Endothelial cell of umbilical vein (primary cell): ENCODE results near the gene CTDP1. TPM values are rescaled to one million over a fixed set of nuclear protein-coding genes. Genes with fewer than 3 reads are reported as not detected.

Experiments
- BruUV-seq: library from RNA; stranded (reverse); fragments of 400-500 nt; replicated peaks from 2 replicates; lab custom pipeline; 2021; lab: Mats Ljungman, UMichigan
- CTCF ChIA-PET: fragments of 300-600, 350-600 bp; sonication (Branson Sonifier 250); formaldehyde crosslinking; loops from one replicate; lab custom pipeline; 2021; ENCODE audit warnings: antibody characterized with exemption, inconsistent platforms; lab: Charles Lee
- POLR2A ChIA-PET: fragments of 300-600, 350-600 bp; sonication (Branson Sonifier 250); formaldehyde crosslinking; loops from one replicate; lab custom pipeline; 2021; ENCODE audit warnings: antibody characterized with exemption, inconsistent platforms; lab: Charles Lee
- DNase-seq: peaks from one replicate; pipeline ENCODE4 v3.0.0-alpha.2; 2011; ENCODE audit warnings: low read depth, low spot score
- FAIRE-seq: peaks from 2 replicates; lab custom pipeline; 2011; peaks lifted over from hg19 to GRCh38; lab: Jason Lieb, UNC
- H2AFZ ChIP-seq: 2 replicates; pipeline ENCODE4 v1.6.0; 2012; ENCODE audit warnings: low read depth, low read length, control low read depth, inconsistent platforms
- H3K27ac ChIP-seq: 2 replicates; pipeline ENCODE4 v1.5.1; 2011; ENCODE audit warnings: low read depth, mild to moderate bottlenecking, control low read depth, low read length, moderate library complexity; ENCODE audit not compliant: insufficient read depth
- H3K27me3 ChIP-seq, 2 experiments: 2 replicates each; pipeline versions ENCODE4 v1.6.0 to v1.6.1; 2011; ENCODE audit warnings: low read length in 2 of 2, mixed read lengths in 1 of 2; ENCODE audit not compliant: control insufficient read depth in 2 of 2, insufficient read depth in 2 of 2
- H3K36me3 ChIP-seq, 2 experiments: 2 replicates in 1 of 2; 3 replicates in 1 of 2; pipeline ENCODE4 v1.5.1; 2011; ENCODE audit warnings: low read length in 2 of 2, mild to moderate bottlenecking in 1 of 2, moderate library complexity in 1 of 2; ENCODE audit not compliant: control insufficient read depth in 2 of 2, insufficient read depth in 2 of 2; ENCODE audit errors: extremely low read depth in 1 of 2
- H3K4me1 ChIP-seq: 3 replicates; pipeline ENCODE4 v1.5.1; 2011; ENCODE audit warnings: mild to moderate bottlenecking, low read length; ENCODE audit not compliant: control insufficient read depth, insufficient read depth; ENCODE audit errors: extremely low read depth
- H3K4me2 ChIP-seq: 2 replicates; pipeline ENCODE4 v1.6.1; 2011; ENCODE audit warnings: low read length, control low read depth, mixed read lengths; ENCODE audit not compliant: insufficient read depth
- H3K4me3 ChIP-seq, 3 experiments: fragments of 200-600 bp in 1 of 3; sonication (generic), shearing (Covaris generic) in 1 of 3; replicated peaks in 1 of 3; 2 replicates each; pipeline ENCODE4 v1.5.1; 2011 to 2016; ENCODE audit warnings: control low read depth in 3 of 3, low read length in 3 of 3, mild to moderate bottlenecking in 2 of 3, inconsistent platforms in 1 of 3, low read depth in 1 of 3, moderate library complexity in 1 of 3; ENCODE audit not compliant: insufficient read depth in 1 of 3
- H3K79me2 ChIP-seq: 2 replicates; pipeline ENCODE4 v1.6.0; 2012; ENCODE audit warnings: low read length, inconsistent platforms; ENCODE audit not compliant: control insufficient read depth, insufficient read depth
- H3K9ac ChIP-seq: replicated peaks from 2 replicates; pipeline ENCODE3; 2011; ENCODE audit warnings: low read length, control low read depth; ENCODE audit not compliant: insufficient read depth; ENCODE audit errors: extremely low read depth
- H3K9me1 ChIP-seq: replicated peaks from 3 replicates; pipeline ENCODE4 v1.6.0; 2011; ENCODE audit warnings: mild to moderate bottlenecking, low read length; ENCODE audit not compliant: control insufficient read depth, insufficient read depth; ENCODE audit errors: extremely low read depth
- H3K9me3 ChIP-seq: replicated peaks from 2 replicates; pipeline ENCODE4 v1.5.1; 2012; ENCODE audit warnings: low read length, inconsistent platforms; ENCODE audit not compliant: control insufficient read depth, insufficient read depth
- H4K20me1 ChIP-seq: replicated peaks from 2 replicates; pipeline ENCODE3; 2011; ENCODE audit warnings: mild to moderate bottlenecking, low read length; ENCODE audit not compliant: control insufficient read depth, insufficient read depth; ENCODE audit errors: extremely low read depth
- EZH2 ChIP-seq: IDR thresholded peaks from 2 replicates; pipeline ENCODE4 v1.6.1; 2012; ENCODE audit warnings: borderline replicate concordance, low read depth, mild to moderate bottlenecking, moderate library complexity, low read length, inconsistent platforms; ENCODE audit not compliant: severe bottlenecking
- FOS ChIP-seq: IDR thresholded peaks from 2 replicates; pipeline ENCODE4 v1.6.1; 2011; ENCODE audit warnings: mild to moderate bottlenecking, low read length, moderate library complexity, borderline replicate concordance; ENCODE audit not compliant: insufficient read depth
- GATA2 ChIP-seq: IDR thresholded peaks from 2 replicates; pipeline ENCODE4 v1.7.0; 2011; ENCODE audit warnings: low read depth, mild to moderate bottlenecking, moderate library complexity, mixed read lengths, low read length; ENCODE audit not compliant: insufficient read length, insufficient read depth
- JUN ChIP-seq: IDR thresholded peaks from 2 replicates; pipeline ENCODE4 v1.6.1; 2011; ENCODE audit warnings: borderline replicate concordance, low read depth; ENCODE audit not compliant: insufficient read length, insufficient read depth
- MYC ChIP-seq: IDR thresholded peaks from one replicate; pipeline ENCODE4 v1.6.1; 2011; ENCODE audit warnings: mild to moderate bottlenecking, low read depth, low read length
- POLR2A ChIP-seq: IDR thresholded peaks from 2 replicates; pipeline ENCODE4 v1.6.1; 2012; ENCODE audit warnings: low read depth, mild to moderate bottlenecking, control low read depth, low read length
- POLR2AphosphoS5 ChIP-seq: IDR thresholded peaks from 2 replicates; pipeline ENCODE4 v1.6.1; 2012; ENCODE audit warnings: low read depth, mild to moderate bottlenecking, control low read depth, low read length, moderate library complexity; ENCODE audit not compliant: insufficient read depth
- dilution Hi-C: fragments of 300-500 bp; cut with MboI; formaldehyde crosslinking; loops from one replicate; pipeline ENCODE4 v1.15.0; 2019; ENCODE audit warnings: low sequenced_read_pairs; ENCODE audit not compliant: extremely low pct_ligation_motif_present
- intact Hi-C: fragments of 100-400 bp; cut with micrococcal nuclease; formaldehyde crosslinking; loops from one replicate; pipeline ENCODE4 v1.10.0; 2022
- polyA plus RNA-seq, 4 experiments: library from polyadenylated mRNA; depleted of rRNA in 3 of 4; stranded (reverse) in 3 of 4; unstranded in 1 of 4; fragments of >200 nt; gene quantifications; 2 replicates each; pipeline versions ENCODE4 v1.2.1 to v1.2.3, GENCODE V29; 2011 to 2012; ENCODE audit warnings: missing spikeins in 1 of 4
- total RNA-seq: library from RNA; stranded (reverse); gene quantifications from 2 replicates; pipeline ENCODE4 v1.2.3, GENCODE V29; 2021
- TF ChIP-seq, protein P1 (sequence below): IDR thresholded peaks from 2 replicates; pipeline ENCODE4 v1.6.1; 2011; ENCODE audit not compliant: insufficient read depth, insufficient read length
- TF ChIP-seq, protein P2 (sequence below), 2 donors: IDR thresholded peaks; 1 replicate in 1 of 2; 2 replicates in 1 of 2; pipeline ENCODE4 v1.5.1; 2011; ENCODE audit warnings: low read length in 2 of 2, mild to moderate bottlenecking in 2 of 2, moderate library complexity in 2 of 2, control low read depth in 1 of 2, inconsistent platforms in 1 of 2, low read depth in 1 of 2; ENCODE audit not compliant: insufficient read depth in 1 of 2; ENCODE audit errors: extremely low read depth in 1 of 2

CTDP1 gene
- total and polyA plus RNA-seq, 2 donors (not counting 3 experiments of a cell fraction or from before 2014, with no cell fraction given): 15.3 to 27.6 TPM

DNA sequence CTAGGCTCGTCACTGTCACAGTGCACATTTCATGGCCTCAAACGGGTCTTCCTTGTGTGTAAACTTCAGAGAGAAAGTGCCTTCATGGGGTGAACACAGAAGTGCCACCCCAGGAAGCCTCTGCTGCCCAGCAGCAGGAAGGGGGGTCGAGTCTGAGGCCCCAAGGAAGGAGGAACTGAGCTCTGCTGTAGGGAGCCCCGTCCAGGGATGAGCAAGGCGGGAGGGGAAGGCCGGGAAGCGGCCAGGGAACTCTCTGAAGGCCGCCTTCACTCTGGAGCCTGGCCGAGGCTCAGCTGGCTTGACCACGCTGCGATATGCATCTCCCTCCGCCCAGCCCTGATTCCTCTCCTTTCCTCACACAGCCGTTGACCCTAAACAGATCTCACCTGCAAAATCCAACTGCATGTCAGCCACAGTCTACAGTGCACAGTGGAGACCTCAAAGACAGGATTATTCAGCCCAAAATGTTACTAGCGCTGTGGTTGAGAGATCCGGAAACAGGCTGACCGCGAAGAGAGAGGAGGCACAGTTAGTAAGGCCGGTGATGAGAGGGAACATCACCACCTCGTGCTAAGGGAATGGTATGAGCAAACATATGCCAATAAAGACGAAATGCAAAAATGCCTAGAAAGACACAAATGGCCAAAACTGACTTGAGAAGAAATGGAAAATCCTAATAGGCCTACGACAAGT lies 34.2 kb upstream of the CTDP1 start:
- TF ChIP-seq JUN: no peak
- no peak for TF ChIP-seq MYC
- TF ChIP-seq, protein P1, sequence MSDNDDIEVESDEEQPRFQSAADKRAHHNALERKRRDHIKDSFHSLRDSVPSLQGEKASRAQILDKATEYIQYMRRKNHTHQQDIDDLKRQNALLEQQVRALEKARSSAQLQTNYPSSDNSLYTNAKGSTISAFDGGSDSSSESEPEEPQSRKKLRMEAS: no peak
- TF ChIP-seq FOS: no peak
- TF ChIP-seq GATA2: no peak
- TF ChIP-seq, protein P2, sequence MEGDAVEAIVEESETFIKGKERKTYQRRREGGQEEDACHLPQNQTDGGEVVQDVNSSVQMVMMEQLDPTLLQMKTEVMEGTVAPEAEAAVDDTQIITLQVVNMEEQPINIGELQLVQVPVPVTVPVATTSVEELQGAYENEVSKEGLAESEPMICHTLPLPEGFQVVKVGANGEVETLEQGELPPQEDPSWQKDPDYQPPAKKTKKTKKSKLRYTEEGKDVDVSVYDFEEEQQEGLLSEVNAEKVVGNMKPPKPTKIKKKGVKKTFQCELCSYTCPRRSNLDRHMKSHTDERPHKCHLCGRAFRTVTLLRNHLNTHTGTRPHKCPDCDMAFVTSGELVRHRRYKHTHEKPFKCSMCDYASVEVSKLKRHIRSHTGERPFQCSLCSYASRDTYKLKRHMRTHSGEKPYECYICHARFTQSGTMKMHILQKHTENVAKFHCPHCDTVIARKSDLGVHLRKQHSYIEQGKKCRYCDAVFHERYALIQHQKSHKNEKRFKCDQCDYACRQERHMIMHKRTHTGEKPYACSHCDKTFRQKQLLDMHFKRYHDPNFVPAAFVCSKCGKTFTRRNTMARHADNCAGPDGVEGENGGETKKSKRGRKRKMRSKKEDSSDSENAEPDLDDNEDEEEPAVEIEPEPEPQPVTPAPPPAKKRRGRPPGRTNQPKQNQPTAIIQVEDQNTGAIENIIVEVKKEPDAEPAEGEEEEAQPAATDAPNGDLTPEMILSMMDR (IDR thresholded peaks at IDR 0.05; ENCODE audit: extremely low read depth in 1 of 2, insufficient read depth in 1 of 2, low read depth in 1 of 2, low read length in 2 of 2): no peak
- TF ChIP-seq EZH2: no peak
- no peak for TF ChIP-seq POLR2AphosphoS5
- TF ChIP-seq POLR2A: no peak
- dilution Hi-C loops: no loop called here
- Histone ChIP-seq H3K4me3 (no peak overlapping the region), H2AFZ (no peak overlapping the region), H3K4me2 (no peak overlapping the region), H3K27me3 (no peaks in the 10 kb centered on the region), H4K20me1 (no peaks in the 10 kb centered on the region), H3K9ac (no peak overlapping the region), H3K27ac (no peak overlapping the region), H3K36me3 (no peaks in the 10 kb centered on the region), H3K79me2 (no peaks in the 10 kb centered on the region), H3K9me3 (no peaks in the 10 kb centered on the region), H3K4me1 (no peaks in the 10 kb centered on the region), H3K9me1 (no peaks in the 10 kb centered on the region)
- CTCF ChIA-PET: interaction anchor here (1.0 to 3.9 kb wide), 3 partner anchors 16 to 277 kb away, joined by 3 to 41 read pairs (median 4); no protein-coding TSS in a partner anchor
- no TSS peak for BruUV-seq
- intact Hi-C loops: no loop called here
- POLR2A ChIA-PET: no interaction called here
- DNase-seq (no peak), FAIRE-seq (no peak)
